Right lobe of liver (tissue), 4 donors: ENCODE results near the gene PSMA7.

Experiments
- POLR2A ChIP-seq: fragments of 450-650 bp; IDR thresholded peaks from one replicate; pipeline ENCODE4 v1.6.1; 2017; ENCODE audit warnings: antibody characterized with exemption, mild to moderate bottlenecking
- TF ChIP-seq, protein P1 (sequence below), 4 donors: fragments of 200-600 bp in 3 of 4; fragments of 450-650 bp in 1 of 4; IDR thresholded peaks; one replicate each; pipeline versions ENCODE4 v1.5.1 to v1.8.0; 2016 to 2022; ENCODE audit warnings: antibody characterized with exemption in 4 of 4, mild to moderate bottlenecking in 2 of 4
- donor health status: DM: no; HTN: no; CAD: no.
- donor health status: DM: no; HTN: no; CAD: no.
- donor health status: DM: no; HTN: yes; CAD: no.

- TF ChIP-seq, protein P1, sequence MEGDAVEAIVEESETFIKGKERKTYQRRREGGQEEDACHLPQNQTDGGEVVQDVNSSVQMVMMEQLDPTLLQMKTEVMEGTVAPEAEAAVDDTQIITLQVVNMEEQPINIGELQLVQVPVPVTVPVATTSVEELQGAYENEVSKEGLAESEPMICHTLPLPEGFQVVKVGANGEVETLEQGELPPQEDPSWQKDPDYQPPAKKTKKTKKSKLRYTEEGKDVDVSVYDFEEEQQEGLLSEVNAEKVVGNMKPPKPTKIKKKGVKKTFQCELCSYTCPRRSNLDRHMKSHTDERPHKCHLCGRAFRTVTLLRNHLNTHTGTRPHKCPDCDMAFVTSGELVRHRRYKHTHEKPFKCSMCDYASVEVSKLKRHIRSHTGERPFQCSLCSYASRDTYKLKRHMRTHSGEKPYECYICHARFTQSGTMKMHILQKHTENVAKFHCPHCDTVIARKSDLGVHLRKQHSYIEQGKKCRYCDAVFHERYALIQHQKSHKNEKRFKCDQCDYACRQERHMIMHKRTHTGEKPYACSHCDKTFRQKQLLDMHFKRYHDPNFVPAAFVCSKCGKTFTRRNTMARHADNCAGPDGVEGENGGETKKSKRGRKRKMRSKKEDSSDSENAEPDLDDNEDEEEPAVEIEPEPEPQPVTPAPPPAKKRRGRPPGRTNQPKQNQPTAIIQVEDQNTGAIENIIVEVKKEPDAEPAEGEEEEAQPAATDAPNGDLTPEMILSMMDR (IDR thresholded peaks at IDR 0.05): no peak
- no peak for TF ChIP-seq POLR2A
Observed at GRCh38 chr20:62123450-62124118, 19.6 kb downstream of the PSMA7 start.
